Inferior parietal cortex (tissue), 1 donor: ENCODE data around the gene CD109.
"Not testable (repeated sequence)": the region's sequence is repeated elsewhere in the genome, so short reads cannot be mapped to it uniquely, and the experiment has no call there.

Source experiments
- DNase-seq: peaks from one replicate; pipeline ENCODE4 v3.0.0-alpha.2; 2016; ENCODE audit errors: extremely low spot score

CD109 gene

DNA sequence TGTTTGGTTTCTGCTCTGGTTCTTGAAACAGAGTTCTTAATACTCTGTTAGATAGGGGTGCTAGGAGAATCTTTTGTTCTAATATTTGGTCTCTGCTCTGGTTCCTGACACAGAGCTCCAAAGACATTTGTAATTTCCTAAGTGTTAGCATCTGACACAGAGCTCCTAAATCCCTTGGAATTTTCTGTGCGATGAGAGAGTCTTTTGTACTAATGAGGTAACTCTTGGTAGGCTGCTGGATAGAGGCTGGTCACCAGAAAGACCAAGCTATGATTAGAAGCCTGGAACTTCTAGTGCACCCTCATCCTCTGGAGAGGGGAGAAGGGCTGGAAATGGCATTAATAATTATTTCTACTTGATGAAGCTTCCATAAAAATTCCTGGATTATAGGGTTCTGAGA is 7.7 kb upstream of the CD109 start:
- DNase-seq, result no peak

DNA sequence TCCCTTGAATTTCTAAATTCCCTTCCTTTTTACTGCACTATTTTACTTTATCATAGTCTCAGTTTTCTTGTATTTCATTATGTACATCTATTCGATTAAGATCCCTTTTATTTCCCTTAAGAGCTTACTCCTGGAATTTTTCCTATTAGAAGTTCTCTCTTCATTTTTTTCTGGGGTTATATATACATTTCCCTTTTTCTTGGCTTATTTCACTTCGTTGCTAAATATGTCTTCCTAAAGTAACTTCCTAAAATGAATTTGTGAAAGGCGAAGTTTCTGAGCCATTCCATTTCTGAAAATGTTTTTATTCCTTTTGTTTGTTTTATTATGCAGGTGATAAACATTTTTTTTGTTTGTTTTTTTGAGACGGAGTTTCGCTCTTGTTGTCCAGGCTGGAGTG is 5.9 kb upstream of the CD109 start:
- DNase-seq, result no peak

DNA sequence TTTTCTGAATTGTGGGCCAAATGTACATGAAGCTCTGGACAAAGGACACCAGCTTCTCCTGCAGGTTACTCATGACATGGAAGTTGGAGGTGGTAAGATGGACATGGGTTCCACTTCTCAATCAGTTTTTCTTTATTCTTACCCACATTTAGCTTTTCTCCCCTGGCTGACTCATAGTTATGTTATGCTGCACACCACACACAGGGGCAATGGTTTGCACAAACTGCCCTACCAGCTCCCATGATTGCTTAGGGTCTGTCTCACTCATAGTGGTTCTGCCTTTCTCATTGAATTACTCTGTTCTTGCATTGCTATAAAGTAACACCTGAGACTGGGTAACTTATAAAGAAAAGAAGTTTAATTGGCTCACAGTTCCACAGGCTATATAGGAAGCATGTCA is 4.5 kb upstream of the CD109 start:
- no peak for DNase-seq

DNA sequence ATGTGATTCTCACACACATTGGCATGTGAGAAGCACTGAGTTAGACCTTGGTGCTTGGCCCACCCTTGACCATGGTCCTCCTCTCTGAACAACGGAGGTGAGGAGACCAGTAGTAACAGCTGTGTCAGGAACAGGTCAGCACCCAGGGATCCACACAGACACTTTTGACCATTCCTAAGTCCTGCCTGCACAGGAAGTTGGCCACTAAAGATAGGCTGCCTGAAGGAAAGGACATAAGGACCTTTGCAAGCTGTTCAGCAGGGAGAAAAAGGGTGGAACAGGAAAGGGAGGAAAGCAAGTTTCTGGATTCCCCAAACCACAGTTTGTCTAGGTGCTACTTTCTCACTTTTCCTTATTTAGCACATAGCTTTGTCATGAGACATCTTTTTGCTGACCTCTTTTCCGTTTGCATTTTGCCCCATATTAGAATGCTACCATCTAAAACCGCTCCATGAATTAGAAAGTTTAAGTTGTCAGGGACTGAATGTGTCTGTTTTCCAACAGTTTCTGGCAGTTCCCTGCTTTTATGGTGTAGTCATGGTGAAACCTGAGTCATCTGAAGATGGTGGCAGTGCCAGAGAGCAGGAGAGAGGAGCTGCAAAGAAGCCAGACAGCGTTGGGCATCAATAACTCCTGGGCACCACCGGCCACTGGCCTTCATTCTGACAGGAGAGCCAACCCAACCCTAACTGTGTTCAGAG is 1.1 kb upstream of the CD109 start:
- peak; percentile 60 for DNase-seq

DNA sequence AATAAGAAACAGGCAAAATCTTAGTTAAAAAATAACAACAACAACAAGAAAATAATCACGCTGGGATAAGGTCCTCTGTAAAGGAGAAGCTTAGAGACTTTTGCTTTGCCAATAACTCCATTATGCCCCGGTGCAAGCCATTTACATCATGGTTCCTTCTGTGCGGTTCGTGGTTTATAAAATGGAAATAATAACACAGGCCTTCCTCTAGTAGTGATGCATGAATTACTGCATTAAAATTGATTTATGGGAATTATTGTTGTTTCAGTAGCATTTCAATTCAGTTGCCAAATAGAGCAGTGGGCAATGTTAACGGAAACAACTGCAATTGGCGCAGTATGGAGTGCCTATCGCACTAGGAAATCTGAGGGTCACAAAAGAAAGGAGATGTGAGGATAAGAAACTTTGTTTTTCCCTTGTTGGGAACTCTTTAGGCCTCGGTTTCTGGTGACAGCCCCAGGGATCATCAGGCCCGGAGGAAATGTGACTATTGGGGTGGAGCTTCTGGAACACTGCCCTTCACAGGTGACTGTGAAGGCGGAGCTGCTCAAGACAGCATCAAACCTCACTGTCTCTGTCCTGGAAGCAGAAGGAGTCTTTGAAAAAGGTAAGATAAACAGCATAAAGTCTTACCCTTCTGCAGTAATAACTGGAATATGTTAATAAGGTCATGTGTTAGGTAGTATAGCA is 1.1 kb downstream of the CD109 start:
- no peak for DNase-seq

DNA sequence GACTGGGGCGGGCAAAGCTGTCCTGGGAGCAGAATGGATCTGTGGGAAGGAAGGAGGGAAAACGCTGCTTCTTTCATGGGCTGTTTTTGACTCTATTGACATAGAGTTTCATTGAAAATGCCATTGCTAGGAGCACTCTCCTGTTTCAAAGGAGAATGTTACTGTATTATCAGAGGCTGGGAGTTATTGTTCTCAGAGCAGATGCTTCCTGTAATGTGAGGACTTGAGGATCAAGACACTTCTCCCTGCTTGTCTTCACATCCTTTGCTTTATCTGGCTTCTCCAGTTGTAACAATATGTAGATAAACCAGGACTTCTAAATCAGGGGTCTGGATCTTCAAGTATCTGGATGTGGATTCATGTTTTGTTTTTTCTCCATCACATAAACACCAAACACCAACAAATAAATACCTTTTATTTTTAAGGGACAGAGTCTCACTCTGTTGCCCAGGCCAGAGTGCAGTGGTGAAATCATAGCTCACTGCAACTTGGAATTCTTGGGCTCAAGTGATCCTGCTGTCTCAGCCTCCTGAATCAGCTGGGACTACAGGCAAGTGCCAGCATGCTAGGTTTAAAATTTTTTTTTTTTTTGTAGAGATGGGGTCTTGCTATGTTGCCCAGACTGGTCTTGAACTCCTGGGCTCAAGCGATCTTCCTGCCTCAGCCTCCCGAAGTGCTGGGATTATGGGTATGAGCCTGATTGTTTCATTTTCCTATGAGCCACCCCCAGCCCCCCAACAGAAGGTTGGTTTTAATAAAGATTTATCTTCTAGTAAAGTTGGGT is 3.9 kb downstream of the CD109 start:
- no peak for DNase-seq

DNA sequence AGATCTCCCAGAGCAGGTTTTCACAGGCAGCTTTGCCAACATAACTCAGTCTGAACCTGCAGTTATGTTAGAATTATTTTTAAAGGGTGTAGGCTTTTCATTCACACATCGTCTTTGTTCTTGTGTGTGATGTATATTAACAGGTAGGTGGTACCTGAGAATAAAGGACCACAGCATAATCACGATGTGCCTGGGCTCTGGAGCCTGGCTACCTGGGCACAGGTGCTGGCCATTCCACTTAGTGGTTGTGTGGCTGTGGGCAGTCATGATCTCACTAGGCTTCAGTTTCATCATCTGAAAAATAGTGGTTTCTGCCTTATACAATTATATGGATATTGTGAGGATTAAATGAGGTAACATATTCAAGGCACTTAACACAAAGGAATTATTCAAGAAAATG is 6.4 kb downstream of the CD109 start:
- no peak for DNase-seq

DNA sequence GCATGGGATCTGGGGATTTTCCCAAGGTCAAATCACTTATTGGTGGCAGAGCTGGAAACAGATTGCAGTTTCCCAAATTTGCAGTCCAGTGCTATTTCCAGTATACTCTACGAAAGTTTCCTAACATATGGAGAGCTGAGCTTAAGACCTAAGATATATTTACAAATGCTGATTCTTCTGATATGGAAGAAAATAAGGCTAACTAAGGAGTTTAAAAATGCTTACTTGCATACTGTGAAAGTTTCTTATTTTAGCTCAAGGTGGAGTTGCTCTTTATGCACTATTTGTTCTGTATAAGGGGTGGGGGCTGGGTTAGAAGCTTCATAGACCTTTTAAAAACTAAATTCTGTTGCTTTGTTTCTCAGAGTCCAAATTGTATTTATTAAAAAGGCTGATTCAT is 7.5 kb downstream of the CD109 start:
- DNase-seq, result no peak

DNA sequence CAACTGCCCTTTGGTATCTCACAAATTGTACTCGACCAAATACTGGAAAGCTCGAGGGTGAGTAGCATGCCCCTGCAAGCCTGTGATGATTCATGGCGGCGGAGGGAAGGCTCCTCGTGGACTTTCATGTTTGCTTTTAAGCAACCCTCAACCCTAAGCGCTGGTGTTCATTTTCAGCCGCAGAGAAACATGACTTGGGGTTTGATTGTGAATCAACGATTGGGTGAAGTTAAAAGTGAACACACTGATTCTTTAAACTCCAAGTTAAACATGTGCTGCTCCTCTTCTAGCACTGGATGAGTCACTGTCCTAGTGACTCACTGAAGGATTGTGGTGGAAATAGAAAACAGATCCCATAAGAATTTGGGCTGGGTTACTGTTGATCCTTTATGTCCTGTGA is 8.3 kb downstream of the CD109 start:
- no peak for DNase-seq

DNA sequence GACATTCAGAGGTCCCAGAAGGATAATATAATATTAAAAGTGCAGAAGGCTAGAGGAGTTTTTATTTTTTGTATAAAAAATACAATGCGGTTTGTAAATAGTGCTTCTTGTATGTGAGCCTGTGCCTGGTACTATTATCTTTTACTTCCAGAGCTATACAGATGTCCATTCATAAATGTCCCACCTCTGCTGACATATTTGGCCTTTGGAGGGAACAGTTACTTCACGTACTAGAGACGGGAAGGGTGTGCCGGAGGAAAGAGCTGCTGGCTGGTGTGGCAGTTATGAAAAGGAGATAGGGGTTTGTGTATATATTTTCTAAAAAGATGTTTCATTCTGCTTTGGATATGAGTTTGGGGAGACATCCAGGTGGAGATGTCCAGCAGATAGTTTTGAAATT is 8.8 kb downstream of the CD109 start:
- no peak for DNase-seq

DNA sequence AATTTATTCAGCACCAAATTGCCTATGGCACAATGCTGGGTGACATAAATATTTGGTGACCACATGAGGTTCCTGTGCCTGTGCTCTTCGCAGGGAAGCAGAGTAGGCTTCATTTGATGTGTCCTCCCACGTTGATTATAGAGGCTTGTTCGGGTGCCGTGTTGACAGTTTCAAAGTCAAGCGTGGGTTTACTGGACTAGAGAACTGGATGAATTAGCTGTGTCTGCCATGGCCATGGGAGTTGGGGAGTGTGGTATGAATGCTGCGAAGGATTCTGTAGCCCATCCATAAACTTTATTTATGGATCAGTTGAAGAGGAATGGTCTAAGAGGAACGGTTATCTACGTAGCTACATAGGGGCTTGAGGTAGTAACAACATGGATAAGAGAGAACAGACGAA is 11.0 kb downstream of the CD109 start:
- no peak for DNase-seq

DNA sequence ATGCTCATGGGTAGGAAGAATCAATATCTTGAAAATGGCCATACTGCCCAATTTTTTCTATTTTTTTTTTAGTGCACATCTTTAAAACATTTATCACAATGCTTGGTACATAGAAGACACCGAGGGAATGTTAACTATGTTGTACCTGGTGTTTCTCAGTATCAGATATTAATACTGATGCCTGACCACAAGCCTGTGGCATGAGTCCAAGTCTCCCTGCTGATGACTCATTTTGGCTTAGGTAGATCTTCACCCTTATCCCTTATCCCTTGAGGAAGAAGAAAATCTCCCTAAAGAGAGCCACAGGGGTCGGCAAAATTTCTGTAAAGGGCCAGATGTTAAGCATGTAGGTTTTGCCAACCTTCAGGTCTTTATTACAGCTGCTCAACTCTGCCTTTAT is 14.5 kb downstream of the CD109 start:
- DNase-seq, result no peak

DNA sequence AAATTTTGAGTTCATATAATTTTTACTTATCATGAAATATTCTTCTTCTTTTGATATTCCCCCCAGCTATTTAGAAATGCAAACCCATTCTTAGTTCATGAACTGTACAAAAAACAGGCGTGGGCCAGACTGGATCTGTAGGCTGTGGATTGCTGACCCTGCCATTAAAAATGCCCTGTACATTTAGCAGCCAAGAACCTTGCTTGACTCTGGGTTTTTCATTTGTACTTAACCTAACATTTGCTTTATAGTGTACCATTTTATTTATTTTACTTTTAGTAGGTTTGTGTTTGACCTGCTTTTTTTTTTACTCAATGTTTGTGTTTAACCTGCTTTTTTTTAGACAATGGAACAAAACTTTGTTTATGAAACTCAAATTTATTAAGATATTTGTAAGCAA is 14.9 kb downstream of the CD109 start:
- DNase-seq, result no peak

DNA sequence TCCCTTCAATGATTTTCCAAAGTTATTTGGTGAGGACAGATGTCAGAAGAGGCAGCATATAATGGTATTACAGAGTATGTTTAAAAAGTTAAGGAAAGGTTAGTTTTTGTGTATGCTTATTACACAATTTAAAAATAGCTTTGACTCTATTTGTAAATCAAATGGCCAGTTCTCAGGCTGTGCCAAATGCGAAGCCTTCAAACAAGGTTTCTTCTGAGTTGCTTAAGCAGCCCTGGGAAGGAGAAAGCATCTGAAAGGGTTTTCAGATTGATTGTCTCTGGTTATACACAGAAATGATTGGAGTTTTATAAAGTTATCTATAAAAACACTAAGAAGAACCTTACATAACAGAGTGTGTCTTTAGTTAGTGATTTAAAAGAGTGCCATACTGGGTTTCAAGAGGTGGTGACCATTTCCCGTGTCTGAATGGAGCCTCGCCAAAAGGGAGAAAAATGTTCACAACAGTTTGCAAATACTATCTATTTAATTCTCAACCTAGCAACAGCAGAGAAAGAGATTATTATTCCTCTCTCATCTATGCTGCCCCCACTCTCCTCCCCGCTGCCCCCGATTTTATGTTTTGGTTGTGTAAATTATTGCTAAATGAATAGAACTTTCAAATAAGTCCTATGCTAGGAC is 16.7 kb downstream of the CD109 start:
- DNase-seq, result no peak

DNA sequence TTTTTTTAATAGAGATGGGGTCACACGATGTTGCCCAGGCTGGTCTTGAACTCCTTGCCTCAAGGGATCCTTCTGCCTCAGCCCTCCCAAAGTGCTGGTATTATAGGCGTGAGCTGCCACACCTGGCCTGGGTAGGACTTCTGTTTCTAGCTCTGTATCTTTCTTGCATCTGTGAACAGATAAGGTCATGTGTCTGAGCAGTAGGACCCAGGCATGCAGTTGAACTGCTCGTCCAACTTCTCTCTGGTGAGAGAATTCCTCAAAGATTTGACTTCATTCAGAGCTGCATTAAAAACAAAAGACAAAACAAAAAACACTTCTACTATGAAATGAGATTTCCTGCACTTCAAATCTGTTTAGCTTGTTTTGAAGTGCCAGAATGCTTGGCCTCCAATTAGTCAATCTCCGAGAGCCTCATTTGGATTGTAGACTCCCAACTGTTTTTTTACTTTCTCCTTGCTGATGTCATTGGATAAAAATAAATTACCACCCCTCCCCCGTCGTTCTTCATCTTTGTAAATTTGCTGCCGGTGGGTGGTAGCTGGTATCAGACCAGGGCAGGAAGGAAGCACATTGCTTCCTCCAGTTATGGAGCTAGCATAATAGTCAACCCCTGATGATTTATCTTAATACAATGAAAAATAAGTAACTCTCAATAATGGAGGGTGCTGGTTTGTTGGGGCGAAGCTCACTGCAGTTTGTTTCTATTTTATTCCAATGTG is 17.6 kb downstream of the CD109 start:
- DNase-seq, result no peak

DNA sequence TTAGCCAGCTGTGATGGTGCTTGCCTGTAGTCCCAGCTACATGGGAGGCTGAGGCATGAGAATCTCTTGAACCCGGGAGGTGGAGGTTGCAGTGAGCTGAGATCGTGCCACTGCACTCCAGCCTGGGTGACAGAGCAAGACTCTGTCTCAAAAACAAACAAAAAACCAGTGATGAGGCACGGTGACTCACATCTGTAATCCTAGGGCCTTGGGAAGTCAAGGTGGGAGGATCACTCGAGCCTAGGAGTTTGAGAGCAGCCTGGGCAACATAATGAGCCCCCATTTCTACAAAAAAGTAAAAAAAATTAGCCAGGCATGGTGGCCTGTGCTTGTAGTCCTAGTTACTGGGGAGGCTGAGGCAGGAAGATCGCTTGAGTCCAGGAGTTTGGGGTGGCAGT is 19.1 kb downstream of the CD109 start:
- not testable (repeated sequence) for DNase-seq

DNA sequence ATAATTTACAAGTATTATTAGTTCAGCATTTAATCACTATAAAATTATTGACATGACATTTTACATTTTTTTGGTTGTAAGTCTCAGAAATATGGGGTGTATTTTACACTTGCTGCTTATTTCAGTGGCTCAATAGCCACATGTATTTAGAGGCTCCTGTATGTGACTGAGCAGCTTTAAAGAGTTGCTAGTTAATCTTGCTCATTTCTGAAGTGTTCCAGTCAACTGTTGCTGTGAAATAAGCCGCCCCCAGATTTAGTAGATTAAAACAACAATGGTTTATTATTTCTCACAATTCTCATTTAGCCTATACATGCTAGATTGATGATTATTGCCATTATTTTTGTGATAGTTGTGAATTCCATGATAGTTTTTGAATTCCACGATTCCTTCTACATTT is 23.0 kb downstream of the CD109 start:
- DNase-seq, result no peak

DNA sequence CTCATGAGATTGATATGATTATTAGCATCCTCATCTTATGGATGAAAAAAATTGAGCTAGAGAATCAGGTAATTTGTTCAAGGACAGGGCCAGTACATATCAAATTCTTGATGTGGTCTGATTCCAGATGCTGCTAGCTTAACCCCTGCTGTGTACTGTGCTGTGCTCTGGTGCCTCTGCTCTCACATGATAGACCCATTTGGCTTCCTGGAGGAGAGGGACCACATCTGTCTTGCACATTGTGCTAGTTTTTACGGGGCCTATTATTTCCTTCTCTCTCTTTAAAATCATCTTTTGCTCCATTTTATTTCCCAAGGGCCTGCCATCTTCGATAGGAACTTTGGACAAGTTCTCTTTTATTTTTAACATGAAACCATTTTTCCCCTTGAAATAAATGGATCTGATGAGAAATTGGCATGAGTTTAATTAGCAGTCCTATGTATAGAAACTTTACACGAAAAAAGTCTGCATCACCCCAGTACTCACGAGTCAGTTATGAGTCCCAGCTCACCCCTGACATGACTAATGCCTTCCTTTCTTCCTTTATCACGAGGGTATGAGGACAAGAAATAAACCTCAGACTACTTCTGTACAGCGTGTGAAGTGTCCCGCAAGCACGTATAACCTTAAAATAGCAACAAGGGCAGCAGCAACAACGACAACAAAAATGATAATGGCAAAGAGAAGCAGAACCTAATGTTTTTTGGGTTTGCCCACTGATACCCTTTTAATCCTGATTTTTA is 26.5 kb downstream of the CD109 start:
- DNase-seq, result no peak

DNA sequence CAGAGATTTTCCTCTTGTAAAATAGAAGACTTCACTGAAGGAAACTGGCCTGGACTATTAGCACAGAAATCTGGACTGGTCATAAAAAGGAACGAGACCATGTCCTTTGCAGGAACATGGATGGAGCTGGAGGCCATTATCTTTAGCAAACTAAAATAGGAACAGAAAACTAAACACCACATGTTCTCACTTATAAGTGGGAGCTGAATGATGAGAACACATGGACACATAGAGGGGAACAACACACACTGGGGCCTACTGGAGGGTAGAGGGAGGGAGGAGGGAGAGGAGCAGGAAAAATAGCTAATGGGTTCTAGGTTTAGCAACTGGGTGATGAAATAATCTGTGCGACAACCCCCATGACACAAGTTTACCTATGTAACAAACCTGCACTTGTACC is 27.5 kb downstream of the CD109 start:
- DNase-seq, result not testable (repeated sequence)

DNA sequence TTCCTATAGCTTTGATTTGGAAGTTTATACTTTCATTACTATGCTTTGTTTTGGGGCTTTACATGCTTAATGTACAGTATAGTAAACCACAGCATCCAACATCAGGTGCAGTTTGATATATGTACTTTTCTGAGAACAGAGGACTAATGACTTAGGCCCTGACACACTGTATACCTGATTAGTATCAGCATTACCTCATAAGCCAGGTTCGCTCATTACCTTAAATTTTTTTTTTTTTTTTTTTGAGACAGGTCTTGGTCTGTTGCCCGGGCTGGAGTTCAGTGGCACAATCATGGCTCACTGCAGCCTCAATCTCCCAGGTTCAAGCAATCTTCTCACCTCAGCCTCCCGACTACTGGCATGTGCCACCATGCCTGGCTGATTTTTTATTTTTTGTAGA is 28.4 kb downstream of the CD109 start:
- DNase-seq, result no peak

DNA sequence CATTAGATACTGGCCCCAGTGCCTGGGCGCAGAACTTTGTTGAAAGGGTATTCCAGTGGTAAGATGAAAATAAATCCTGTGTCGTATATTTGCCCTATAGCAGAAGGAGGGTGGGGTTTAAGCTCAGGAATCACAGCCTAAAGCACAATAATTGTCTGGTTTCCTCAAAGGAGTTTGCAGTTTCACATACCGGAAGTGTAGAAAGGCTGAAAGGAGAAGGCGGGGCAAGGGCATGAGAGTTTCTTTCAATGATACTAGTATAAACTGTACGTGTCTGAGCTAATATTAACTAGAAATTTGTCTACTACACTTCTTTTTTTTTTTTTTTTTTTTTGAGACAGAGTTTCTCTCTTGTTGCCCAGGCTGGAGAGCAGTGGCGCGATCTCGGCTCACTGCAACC is 29.2 kb downstream of the CD109 start:
- DNase-seq, result not testable (repeated sequence)
